Esophagus squamous epithelium (tissue), 5 donors: ENCODE data around the gene C1orf52. TPM values are rescaled to one million over a fixed set of nuclear protein-coding genes. Genes with fewer than 3 reads are reported as not detected.

Experiments used
- DNase-seq: peaks from one replicate; lab custom pipeline; 2025; lab: John Stamatoyannopoulos, UW
- H3K27ac ChIP-seq, 4 donors: fragments of 200-600 bp; sonication (generic); one replicate each; pipeline ENCODE4 v1.5.1; 2016 to 2019; ENCODE audit warnings: mild to moderate bottlenecking in 1 of 4
- H3K27me3 ChIP-seq, 4 donors: fragments of 200-600 bp; sonication (generic); 1 replicate in 3 of 4; 2 replicates in 1 of 4; pipeline versions ENCODE4 v1.5.1 to v1.6.0; 2017 to 2021; ENCODE audit warnings: antibody characterized with exemption in 1 of 4
- H3K36me3 ChIP-seq, 3 donors: fragments of 200-600 bp; sonication (generic); one replicate each; pipeline ENCODE4 v1.5.1; 2016 to 2019
- H3K4me1 ChIP-seq, 3 donors: fragments of 200-600 bp; sonication (generic); one replicate each; pipeline ENCODE4 v1.5.1; 2017 to 2019
- H3K4me3 ChIP-seq, 4 donors: fragments of 200-600 bp; sonication (generic); 1 replicate in 3 of 4; 2 replicates in 1 of 4; pipeline ENCODE4 v1.5.1; 2016 to 2019; ENCODE audit warnings: mild to moderate bottlenecking in 2 of 4, moderate library complexity in 1 of 4
- H3K9me3 ChIP-seq, 3 donors: fragments of 200-600 bp; sonication (generic); one replicate each; pipeline ENCODE4 v1.5.1; 2016 to 2019
- CTCF ChIP-seq, 6 experiments: fragments of 450-650 bp in 4 of 6; fragments of 200-600 bp in 2 of 6; sonication (generic) in 2 of 6; IDR thresholded peaks; one replicate each; pipeline ENCODE4 v1.5.1; 2016 to 2019; ENCODE audit warnings: antibody characterized with exemption in 6 of 6, mild to moderate bottlenecking in 4 of 6, moderate library complexity in 4 of 6
- POLR2A ChIP-seq, 4 donors: fragments of 450-650 bp; IDR thresholded peaks; one replicate each; pipeline ENCODE4 v1.6.1; 2017; ENCODE audit warnings: antibody characterized with exemption in 4 of 4, mild to moderate bottlenecking in 4 of 4, moderate library complexity in 3 of 4
- WGBS, 2 donors: methylation state at CpG; one replicate each; pipeline ENCODE4 v1.1.5; 2018; 5-methylcytosine and 5-hydroxymethylcytosine counted together
- intact Hi-C: fragments of 100-400 bp; cut with DNase I; formaldehyde crosslinking; loops from one replicate; pipeline ENCODE4 v1.15.0; 2022
- total RNA-seq, 4 donors: library from RNA; depleted of rRNA; stranded (reverse); fragments of >200 nt; gene quantifications; one replicate each; pipeline ENCODE4 v1.1.0, GENCODE V29; 2016
- donor health status: DM: yes; HTN: yes; CAD: no.

Gene C1orf52
- total RNA-seq, 4 donors from 2014 or later = 9.1 to 15.2 (median 12.2) TPM

GRCh38 chr1:85245891-85246290 is 13.6 kb downstream of the C1orf52 start:
- no peak for TF ChIP-seq CTCF (IDR thresholded peaks at IDR 0.05)
- TF ChIP-seq POLR2A (IDR thresholded peaks at IDR 0.05) = no peak
- 68 to 87% methylated on average over 1 of the region's 1 CpG for WGBS, 2 donors
- DNase-seq = no peak
- intact Hi-C loops = no loop called here
- no peak overlapping the region for H3K4me3 ChIP-seq
- no peak overlapping the region for H3K27ac ChIP-seq
- no peaks in the 10 kb centered on the region for H3K27me3 ChIP-seq
- H3K9me3 ChIP-seq = no peaks in the 10 kb centered on the region
- peaks cover 0 to 10% (median 0%) of the 10 kb centered on the region in 3 donors for H3K36me3 ChIP-seq
- H3K4me1 ChIP-seq = peaks cover 0 to 4% (median 0%) of the 10 kb centered on the region in 3 donors

- H3K36me3 ChIP-seq = peaks cover 0 to 5% (median 0%) of the 10 kb centered on the region in 3 donors
- peaks cover 0 to 4% (median 1%) of the 10 kb centered on the region in 3 donors for H3K4me1 ChIP-seq
- no peak for DNase-seq
- H3K4me3 ChIP-seq = no peak overlapping the region
- no peaks in the 10 kb centered on the region for H3K27me3 ChIP-seq
- no peak for TF ChIP-seq POLR2A (IDR thresholded peaks at IDR 0.05)
- no peak for TF ChIP-seq CTCF (IDR thresholded peaks at IDR 0.05)
- no peak overlapping the region for H3K27ac ChIP-seq
- WGBS, 2 donors = 70 to 79% methylated on average over 1 of the region's 1 CpG
- intact Hi-C loops = no loop called here
- no peaks in the 10 kb centered on the region for H3K9me3 ChIP-seq
Observed at GRCh38 chr1:85245456-85245855, 14.0 kb downstream of the C1orf52 start.

- H3K4me1 ChIP-seq = peaks cover 0 to 7% (median 4%) of the 10 kb centered on the region in 3 donors
- no peak overlapping the region for H3K27ac ChIP-seq
- no peaks in the 10 kb centered on the region for H3K9me3 ChIP-seq
- 60 to 67% methylated on average over 4 of the region's 4 CpGs for WGBS, 2 donors
- H3K4me3 ChIP-seq = no peak overlapping the region
- no peaks in the 10 kb centered on the region for H3K27me3 ChIP-seq
- intact Hi-C loops = no loop called here
- no peak for TF ChIP-seq CTCF (IDR thresholded peaks at IDR 0.05)
- TF ChIP-seq POLR2A (IDR thresholded peaks at IDR 0.05) = no peak
- H3K36me3 ChIP-seq = no peaks in the 10 kb centered on the region
- no peak for DNase-seq
Observed at GRCh38 chr1:85244271-85245061, 15.0 kb downstream of the C1orf52 start.

- TF ChIP-seq CTCF (IDR thresholded peaks at IDR 0.05) (no peak), POLR2A (IDR thresholded peaks at IDR 0.05) (no peak)
- no peak for DNase-seq
- H3K4me1 ChIP-seq = peaks cover 0 to 7% (median 4%) of the 10 kb centered on the region in 3 donors
- intact Hi-C loops = no loop called here
- H3K36me3 ChIP-seq = no peaks in the 10 kb centered on the region
- no peaks in the 10 kb centered on the region for H3K9me3 ChIP-seq
- H3K4me3 ChIP-seq = no peak overlapping the region
- H3K27ac ChIP-seq = no peak overlapping the region
- no peaks in the 10 kb centered on the region for H3K27me3 ChIP-seq
Observed at GRCh38 chr1:85243372-85243771, 16.1 kb downstream of the C1orf52 start.

GRCh38 chr1:85240643-85241042 is 18.8 kb downstream of the C1orf52 start:
- WGBS, 2 donors = 11 to 20% methylated on average over 1 of the region's 1 CpG
- Histone ChIP-seq H3K4me3 (no peak overlapping the region), H3K4me1 (peaks cover 0 to 7% (median 4%) of the 10 kb centered on the region in 3 donors), H3K27me3 (no peaks in the 10 kb centered on the region), H3K27ac (no peak overlapping the region), H3K9me3 (no peaks in the 10 kb centered on the region), H3K36me3 (no peaks in the 10 kb centered on the region)
- intact Hi-C loops = no loop called here
- TF ChIP-seq CTCF (IDR thresholded peaks at IDR 0.05) (no peak), POLR2A (IDR thresholded peaks at IDR 0.05) (no peak)
- DNase-seq = no peak
